ENCODE results near the gene CPPED1. TPM values are rescaled to one million over a fixed set of nuclear protein-coding genes. Genes with fewer than 3 reads are reported as not detected.

The CPPED1 gene
- total and polyA plus RNA-seq, 2 experiments from 2014 or later = 27.2 to 28.6 TPM

DNA sequence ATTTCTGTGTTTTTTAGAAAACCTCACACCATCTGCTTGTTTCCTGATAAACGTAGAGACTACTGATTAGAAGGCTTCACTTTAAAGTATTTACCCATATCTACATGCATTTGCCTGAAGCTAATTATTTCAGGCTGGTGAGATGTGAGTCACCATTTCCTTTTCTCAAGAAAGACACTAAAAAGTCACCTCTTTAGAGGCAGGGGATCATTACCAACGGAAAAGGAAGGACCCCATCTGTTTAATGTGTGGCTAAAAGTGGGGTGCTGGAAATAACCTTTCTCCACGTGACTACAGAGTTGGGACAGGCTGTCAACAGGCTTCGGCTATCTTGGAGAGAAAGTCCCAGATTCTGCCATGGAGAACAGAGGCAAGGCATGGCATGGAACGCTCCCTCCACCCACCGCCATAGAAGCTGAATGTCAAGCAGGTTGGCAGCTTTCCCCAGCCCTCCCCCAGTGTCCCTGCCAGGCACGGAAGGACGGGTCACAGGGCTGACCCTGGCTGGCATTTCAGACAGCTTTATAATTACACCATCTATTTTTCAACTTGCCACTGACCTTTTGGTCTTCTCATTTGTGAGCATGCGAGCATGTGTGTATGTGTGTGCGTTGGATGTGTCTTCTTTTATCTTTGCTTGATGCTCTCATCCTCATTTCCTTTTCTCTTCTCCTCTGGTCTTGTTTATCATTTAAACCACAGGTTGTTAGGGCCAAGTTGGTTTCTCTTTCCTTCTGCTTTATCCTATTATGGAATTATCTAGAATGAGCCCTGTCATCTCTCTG lies 157.0 kb downstream of the CPPED1 start:
- H4K20me1 ChIP-seq (ENCODE audit: insufficient read depth, poor library complexity, severe bottlenecking) = no peaks in the 10 kb centered on the region
- no peaks in the 10 kb centered on the region for H3K4me1 ChIP-seq (ENCODE audit: insufficient read depth)
- H3K4me3 ChIP-seq = no peak overlapping the region
- H3K27ac ChIP-seq = no peak overlapping the region
- no peak overlapping the region for H2AFZ ChIP-seq
- TF ChIP-seq EZH2 (IDR thresholded peaks at IDR 0.05; ENCODE audit: borderline replicate concordance) = no peak
- H3K27me3 ChIP-seq = no peaks in the 10 kb centered on the region
- no peaks in the 10 kb centered on the region for H3K9me2 ChIP-seq (replicated peaks; ENCODE audit: insufficient read depth)
- H3K4me2 ChIP-seq = no peak overlapping the region
- WGBS (ENCODE audit: low lambda C conversion rate, missing lambda C conversion rate) = 73% methylated on average over 10 of the region's 10 CpGs
- no peaks in the 10 kb centered on the region for H3K79me2 ChIP-seq
- DNase-seq (ENCODE audit: low spot score) = no peak
- H3K9me3 ChIP-seq (ENCODE audit: low read depth) = no peaks in the 10 kb centered on the region
- H3K36me3 ChIP-seq (replicated peaks; ENCODE audit: insufficient read depth, low read depth) = no peaks in the 10 kb centered on the region

DNA sequence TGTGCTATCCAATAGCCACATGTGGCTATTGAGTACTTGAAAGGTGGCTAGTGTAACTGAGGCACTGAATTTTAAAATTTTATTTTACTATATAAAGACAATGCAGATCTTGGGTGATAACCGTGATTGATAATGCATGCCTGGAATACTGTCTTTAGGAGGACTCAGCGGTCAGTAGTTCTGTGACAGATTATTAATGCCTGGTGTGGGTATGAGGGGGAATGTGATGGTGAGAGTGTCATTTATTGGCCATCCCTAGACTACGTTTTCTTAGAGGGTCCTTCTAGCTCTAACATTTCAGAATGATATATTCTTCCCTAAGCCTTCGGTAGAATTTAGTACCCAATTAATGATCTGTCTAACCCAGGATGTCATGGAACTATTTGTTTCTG lies 157.6 kb downstream of the CPPED1 start:
- H3K4me2 ChIP-seq = no peak overlapping the region
- no peak overlapping the region for H2AFZ ChIP-seq
- H4K20me1 ChIP-seq (ENCODE audit: insufficient read depth, poor library complexity, severe bottlenecking) = no peaks in the 10 kb centered on the region
- 73% methylated on average over 4 of the region's 4 CpGs for WGBS (ENCODE audit: low lambda C conversion rate, missing lambda C conversion rate)
- TF ChIP-seq EZH2 (IDR thresholded peaks at IDR 0.05; ENCODE audit: borderline replicate concordance) (no peak), EZH2phosphoT487 (IDR thresholded peaks at IDR 0.05; ENCODE audit: low read depth, severe bottlenecking, unreplicated experiment) (no peak)
- TF ChIP-seq, protein P1, sequence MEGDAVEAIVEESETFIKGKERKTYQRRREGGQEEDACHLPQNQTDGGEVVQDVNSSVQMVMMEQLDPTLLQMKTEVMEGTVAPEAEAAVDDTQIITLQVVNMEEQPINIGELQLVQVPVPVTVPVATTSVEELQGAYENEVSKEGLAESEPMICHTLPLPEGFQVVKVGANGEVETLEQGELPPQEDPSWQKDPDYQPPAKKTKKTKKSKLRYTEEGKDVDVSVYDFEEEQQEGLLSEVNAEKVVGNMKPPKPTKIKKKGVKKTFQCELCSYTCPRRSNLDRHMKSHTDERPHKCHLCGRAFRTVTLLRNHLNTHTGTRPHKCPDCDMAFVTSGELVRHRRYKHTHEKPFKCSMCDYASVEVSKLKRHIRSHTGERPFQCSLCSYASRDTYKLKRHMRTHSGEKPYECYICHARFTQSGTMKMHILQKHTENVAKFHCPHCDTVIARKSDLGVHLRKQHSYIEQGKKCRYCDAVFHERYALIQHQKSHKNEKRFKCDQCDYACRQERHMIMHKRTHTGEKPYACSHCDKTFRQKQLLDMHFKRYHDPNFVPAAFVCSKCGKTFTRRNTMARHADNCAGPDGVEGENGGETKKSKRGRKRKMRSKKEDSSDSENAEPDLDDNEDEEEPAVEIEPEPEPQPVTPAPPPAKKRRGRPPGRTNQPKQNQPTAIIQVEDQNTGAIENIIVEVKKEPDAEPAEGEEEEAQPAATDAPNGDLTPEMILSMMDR (IDR thresholded peaks at IDR 0.05; ENCODE audit: poor library complexity) = no peak
- H3K4me1 ChIP-seq (ENCODE audit: insufficient read depth) = no peaks in the 10 kb centered on the region
- H3K4me3 ChIP-seq = no peak overlapping the region
- no peak overlapping the region for H3K27ac ChIP-seq
- no peak for DNase-seq (ENCODE audit: low spot score)
- no peaks in the 10 kb centered on the region for H3K79me2 ChIP-seq
- H3K36me3 ChIP-seq (replicated peaks; ENCODE audit: insufficient read depth, low read depth) = no peaks in the 10 kb centered on the region
- no peaks in the 10 kb centered on the region for H3K9me2 ChIP-seq (replicated peaks; ENCODE audit: insufficient read depth)
- H3K9me3 ChIP-seq (ENCODE audit: low read depth) = no peaks in the 10 kb centered on the region
- no peaks in the 10 kb centered on the region for H3K27me3 ChIP-seq

DNA sequence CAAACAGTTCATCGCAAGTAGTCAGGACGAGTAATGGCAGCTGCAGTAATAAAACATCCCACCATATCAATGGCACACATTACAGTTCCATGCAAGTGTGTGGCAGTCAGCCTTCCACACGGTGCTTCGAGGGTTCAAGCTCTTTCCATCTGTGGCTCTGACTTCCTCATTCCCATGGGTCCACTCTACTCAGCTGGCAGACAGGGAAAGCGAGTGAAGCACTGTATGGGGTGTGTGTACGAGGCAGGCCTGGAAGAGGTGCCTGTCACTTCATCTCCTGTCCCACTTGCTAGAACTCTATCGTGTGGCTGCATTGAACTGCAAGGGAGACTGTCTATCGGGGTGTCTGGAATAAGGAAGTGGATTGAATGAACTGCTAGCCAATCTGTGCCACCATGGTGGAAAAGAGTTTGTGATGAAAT lies 160.6 kb downstream of the CPPED1 start:
- WGBS (ENCODE audit: low lambda C conversion rate, missing lambda C conversion rate) = 93% methylated on average over 8 of the region's 8 CpGs
- Histone ChIP-seq H3K9me2 (replicated peaks; ENCODE audit: insufficient read depth) (no peaks in the 10 kb centered on the region), H3K27me3 (no peaks in the 10 kb centered on the region), H3K27ac (no peak overlapping the region), H3K36me3 (replicated peaks; ENCODE audit: insufficient read depth, low read depth) (no peaks in the 10 kb centered on the region), H3K9me3 (ENCODE audit: low read depth) (no peaks in the 10 kb centered on the region), H3K4me2 (no peak overlapping the region), H3K4me3 (no peak overlapping the region), H2AFZ (no peak overlapping the region), H4K20me1 (ENCODE audit: insufficient read depth, poor library complexity, severe bottlenecking) (no peaks in the 10 kb centered on the region), H3K79me2 (no peaks in the 10 kb centered on the region), H3K4me1 (ENCODE audit: insufficient read depth) (no peaks in the 10 kb centered on the region)
- TF ChIP-seq EZH2 (IDR thresholded peaks at IDR 0.05; ENCODE audit: borderline replicate concordance) (no peak), EZH2phosphoT487 (IDR thresholded peaks at IDR 0.05; ENCODE audit: low read depth, severe bottlenecking, unreplicated experiment) (no peak)
- TF ChIP-seq, protein P1 (IDR thresholded peaks at IDR 0.05; ENCODE audit: poor library complexity) = no peak
- DNase-seq (ENCODE audit: low spot score) = no peak

DNA sequence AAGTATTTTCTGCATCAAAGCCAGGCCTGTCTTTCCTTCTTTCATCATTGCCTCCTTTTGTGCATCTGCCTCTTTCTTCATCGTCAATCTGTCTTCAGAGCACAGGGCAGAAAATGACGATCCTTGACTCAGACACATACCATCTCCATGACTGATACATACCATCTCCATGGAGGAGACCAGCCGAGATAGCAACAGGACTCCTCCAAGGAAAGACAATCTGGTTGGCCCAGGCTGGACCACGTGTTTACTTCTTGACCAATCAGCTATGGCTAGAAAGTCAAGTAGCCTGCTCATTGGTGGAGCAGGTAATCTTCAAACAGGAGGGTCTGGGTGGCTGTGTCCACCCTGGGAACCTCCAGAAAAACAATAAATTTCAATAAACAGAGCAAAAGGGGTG lies 164.6 kb downstream of the CPPED1 start:
- Histone ChIP-seq H3K9me3 (ENCODE audit: low read depth) (no peaks in the 10 kb centered on the region), H3K9me2 (replicated peaks; ENCODE audit: insufficient read depth) (no peaks in the 10 kb centered on the region), H3K4me2 (no peak overlapping the region), H3K36me3 (replicated peaks; ENCODE audit: insufficient read depth, low read depth) (no peaks in the 10 kb centered on the region), H3K27me3 (no peaks in the 10 kb centered on the region), H3K4me3 (no peak overlapping the region), H4K20me1 (ENCODE audit: insufficient read depth, poor library complexity, severe bottlenecking) (no peaks in the 10 kb centered on the region), H3K79me2 (no peaks in the 10 kb centered on the region), H3K27ac (no peak overlapping the region), H2AFZ (no peak overlapping the region), H3K4me1 (ENCODE audit: insufficient read depth) (no peaks in the 10 kb centered on the region)
- no peak for TF ChIP-seq EZH2phosphoT487 (IDR thresholded peaks at IDR 0.05; ENCODE audit: low read depth, severe bottlenecking, unreplicated experiment)
- TF ChIP-seq EZH2 (IDR thresholded peaks at IDR 0.05; ENCODE audit: borderline replicate concordance) = no peak
- TF ChIP-seq, protein P1 (IDR thresholded peaks at IDR 0.05; ENCODE audit: poor library complexity) = no peak
- DNase-seq (ENCODE audit: low spot score) = no peak
- WGBS (ENCODE audit: low lambda C conversion rate, missing lambda C conversion rate) = 64% methylated on average over 4 of the region's 4 CpGs

Measured in hepatocyte (in vitro differentiated cells).